NCI-H146 treated with DMSO at 0.1 percent for 48 hours (cell line): Measurements from ENCODE around the gene AMDHD1.

Source experiments
- DNase-seq: peaks from one replicate; lab custom pipeline; 2025; ENCODE audit not compliant: unreplicated experiment; lab: John Stamatoyannopoulos, UW

AMDHD1 gene, protein sequence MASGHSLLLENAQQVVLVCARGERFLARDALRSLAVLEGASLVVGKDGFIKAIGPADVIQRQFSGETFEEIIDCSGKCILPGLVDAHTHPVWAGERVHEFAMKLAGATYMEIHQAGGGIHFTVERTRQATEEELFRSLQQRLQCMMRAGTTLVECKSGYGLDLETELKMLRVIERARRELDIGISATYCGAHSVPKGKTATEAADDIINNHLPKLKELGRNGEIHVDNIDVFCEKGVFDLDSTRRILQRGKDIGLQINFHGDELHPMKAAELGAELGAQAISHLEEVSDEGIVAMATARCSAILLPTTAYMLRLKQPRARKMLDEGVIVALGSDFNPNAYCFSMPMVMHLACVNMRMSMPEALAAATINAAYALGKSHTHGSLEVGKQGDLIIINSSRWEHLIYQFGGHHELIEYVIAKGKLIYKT

DNA sequence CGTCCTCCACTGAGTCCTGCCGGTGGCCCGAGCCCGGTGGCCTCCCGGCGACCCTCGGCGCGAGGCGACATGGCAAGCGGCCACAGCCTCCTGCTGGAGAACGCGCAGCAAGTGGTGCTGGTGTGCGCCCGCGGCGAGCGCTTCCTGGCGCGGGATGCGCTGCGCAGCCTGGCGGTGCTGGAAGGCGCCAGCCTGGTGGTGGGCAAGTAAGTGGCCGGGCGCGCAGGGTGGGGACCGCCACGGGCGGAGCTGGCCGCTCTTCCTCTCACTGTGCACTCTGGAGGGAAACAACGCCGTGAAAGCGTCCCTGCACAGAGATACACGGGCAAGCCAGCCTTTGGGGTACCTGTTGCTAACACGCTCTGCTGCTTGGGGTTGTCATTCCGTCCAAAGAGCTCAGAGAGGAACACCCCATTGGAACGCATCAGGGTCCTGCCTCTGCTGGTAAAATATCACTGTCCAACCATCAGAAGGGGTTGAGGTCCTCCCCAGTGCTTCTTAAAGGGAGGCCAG lies at the start of gene AMDHD1:
Gene AMDHD1 (plus strand): TSS at position 2 of the 513 bp plus-strand sequence. CDS start 68 bp downstream, at position 70.
- peak; percentile 18 for DNase-seq

GRCh38 chr12:95896846-95897245 lies 46.3 kb upstream of the AMDHD1 start:
- DNase-seq, result no peak

- DNase-seq, result no peak
These were observed 45.0 kb upstream of the AMDHD1 start for GRCh38 chr12:95898081-95898480.

DNA sequence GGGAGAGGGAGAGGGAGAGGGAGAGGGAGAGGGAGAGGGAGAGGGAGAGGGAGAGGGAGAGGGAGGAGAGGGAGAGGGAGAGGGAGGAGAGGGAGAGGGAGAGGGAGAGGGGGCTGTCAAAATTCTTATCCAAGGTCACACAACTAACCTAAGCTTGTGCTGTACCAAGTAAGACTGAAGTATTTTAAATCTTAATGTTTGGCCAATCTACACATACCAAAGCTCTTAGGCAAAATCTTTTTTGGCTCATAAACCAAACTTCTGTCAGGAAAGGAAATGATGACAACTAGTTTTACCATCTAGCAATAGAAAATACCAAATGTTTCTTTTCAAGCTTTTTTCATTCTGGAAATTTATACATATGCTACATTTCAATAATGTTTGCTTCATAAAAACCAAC lies 34.6 kb upstream of the AMDHD1 start:
- no peak for DNase-seq

DNA sequence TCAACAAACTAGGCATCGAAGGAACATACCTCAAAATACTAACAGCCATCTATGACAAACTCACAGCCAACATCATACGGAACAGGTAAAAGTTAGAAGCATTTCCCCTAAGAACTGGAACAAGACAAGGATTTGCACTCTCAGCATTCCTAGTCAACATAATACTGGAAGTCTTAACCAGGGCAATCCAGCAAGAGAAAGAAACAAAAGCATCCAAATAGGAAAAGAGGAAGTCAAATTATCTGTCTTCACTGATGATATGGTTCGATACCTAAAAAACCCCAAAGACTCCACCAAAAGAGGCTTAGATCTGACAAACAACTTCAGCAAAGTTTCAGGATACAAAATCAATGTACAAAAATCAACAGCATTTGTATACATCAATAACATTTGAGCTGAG lies 33.3 kb upstream of the AMDHD1 start:
- DNase-seq, result no peak

DNA sequence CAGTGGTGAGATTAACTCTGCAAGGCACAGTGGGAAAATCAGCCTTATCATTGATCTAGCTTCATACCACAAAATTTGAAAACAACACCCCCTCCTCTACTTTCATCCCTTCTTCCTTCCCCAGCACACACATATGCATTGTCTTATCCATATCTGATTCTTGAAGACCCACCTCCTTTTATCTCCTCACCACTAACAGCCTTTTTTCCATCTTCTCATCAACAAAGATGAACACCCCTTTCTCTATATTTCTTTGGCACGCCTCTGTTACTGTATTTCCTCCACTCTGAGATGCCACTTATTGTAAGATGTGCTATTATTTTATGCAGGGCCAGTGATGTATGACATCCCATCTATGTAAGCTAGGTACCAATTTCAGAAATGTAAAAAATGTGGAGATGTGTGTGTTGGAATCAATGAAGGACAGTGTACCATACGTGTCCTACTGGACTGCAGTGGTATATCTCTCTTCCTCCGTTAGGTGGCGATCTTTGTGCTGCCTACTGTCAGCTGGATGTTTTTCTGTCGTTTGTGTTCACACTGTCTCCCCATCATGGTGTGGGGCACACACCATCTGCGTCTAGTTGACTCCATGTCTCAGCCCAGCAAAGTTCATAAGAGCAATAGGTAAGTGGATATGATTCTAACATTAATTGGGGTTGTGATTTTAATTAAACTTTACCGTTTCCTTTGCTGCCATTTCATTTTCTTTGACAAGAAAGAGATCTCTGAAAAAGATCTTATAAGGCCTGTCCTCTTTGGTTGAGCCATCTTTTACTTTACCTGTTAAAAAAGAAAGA lies 24.7 kb upstream of the AMDHD1 start:
- DNase-seq, result peak; percentile 15

- no peak for DNase-seq
These were observed 24.0 kb upstream of the AMDHD1 start for GRCh38 chr12:95919110-95919509.

GRCh38 chr12:95922231-95922630 lies 20.9 kb upstream of the AMDHD1 start:
- DNase-seq, result no peak

- DNase-seq, result no peak
These were observed 2.6 kb upstream of the AMDHD1 start for GRCh38 chr12:95940514-95940913.

DNA sequence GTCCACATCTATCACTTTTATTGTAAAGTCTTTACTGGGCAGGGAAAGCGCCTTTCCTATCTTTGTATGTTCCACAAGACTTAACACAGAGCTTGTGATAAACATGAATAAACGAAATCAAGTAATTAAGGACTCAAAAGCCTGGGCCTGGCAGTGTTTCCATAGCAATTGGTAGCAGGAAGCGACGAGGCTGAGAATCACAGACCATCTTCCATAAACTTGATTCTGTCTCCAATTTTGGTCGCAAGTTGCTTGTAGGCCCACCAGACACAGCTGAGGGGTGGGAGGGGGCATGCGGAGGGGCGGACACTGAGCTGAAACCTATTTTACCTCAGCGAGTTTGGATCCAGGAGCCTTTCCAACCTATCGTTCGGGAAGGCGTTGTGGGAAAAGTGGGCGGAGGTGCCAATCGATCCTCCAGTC lies 1.0 kb upstream of the AMDHD1 start:
- peak; percentile 36 for DNase-seq

DNA sequence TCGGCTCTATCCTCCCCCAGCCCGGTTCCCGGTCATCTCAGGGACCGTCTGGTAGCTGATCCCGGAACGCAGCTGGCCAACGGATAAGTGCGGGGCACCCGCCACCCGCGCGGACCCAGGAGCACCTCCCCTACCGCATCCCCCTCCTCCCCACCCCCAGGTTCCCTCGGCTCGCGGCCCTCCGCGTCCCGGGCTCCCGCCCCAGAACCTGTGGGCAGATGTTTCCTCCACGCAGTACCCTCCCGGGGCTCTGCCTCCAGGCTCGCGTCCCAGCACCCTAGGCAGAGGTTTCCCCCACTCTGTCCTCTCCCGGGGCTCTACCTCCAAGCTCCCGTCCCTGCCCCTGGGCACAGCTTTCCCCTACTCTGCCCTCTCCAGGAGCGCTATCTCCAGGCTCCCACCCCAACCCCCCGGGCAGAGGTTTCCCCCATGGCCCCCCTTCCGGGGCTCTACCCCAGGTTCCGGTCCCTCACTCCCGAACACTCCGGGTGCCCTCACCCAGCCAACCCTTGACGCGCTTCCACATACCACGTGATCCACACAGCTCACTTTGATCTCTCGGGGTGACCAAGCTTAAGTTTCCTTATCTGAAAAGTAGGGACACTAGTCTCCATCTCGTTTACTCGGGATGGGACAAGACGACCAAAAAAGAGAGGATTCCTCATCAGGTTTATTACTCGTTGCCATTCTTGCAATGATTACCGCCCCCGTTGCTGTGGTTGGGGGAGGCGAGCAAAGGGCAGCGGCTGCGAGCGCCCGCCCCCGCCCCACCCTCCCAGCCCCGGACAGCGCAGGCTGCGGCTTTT lies 404 bp upstream of the AMDHD1 start, which contains the start of gene CCDC38:
Gene CCDC38 (minus strand): TSS at position 91 of the 806 bp plus-strand sequence. CDS start 6,105 bp downstream, outside the sequence.
- DNase-seq, result peak; percentile 57

GRCh38 chr12:95944108-95944704 lies 1.1 kb downstream of the AMDHD1 start:
- no peak for DNase-seq

DNA sequence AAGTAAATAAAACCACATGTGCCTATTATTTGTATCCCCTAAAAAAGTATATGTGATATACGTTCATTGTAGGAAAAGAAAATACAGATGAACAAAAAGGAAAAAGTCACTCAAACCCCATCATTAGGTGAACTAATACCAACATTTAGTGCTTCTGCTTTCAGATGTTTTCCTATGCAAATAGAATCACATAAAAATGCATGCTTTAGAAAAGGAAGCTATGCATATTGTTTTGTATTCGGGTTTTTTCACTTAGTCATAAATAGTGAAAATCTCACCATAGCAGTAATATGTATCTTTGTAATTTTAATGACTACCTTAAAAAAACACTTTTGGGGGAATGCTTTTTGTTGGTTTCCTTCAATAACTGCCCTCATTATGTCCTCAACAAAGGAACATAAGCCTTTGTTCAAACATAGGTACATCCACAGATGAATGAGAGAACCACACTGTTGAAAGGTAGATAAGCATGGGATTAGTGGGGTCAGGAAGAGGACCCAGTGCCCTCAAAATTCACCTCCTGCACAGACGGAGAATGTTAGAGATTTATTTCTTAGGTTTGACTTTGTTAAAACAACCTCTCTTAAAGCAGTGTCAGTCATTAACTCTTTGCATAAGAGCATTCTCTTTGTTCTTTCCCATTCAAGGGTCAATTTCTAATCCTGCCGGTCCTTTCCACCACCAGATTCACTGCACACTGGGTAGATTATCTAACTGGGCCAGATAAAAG lies 6.5 kb downstream of the AMDHD1 start:
- DNase-seq, result peak; percentile 59

- DNase-seq, result peak; percentile 23
These were observed 8.4 kb downstream of the AMDHD1 start for GRCh38 chr12:95951515-95951914.

GRCh38 chr12:95953000-95953399 lies 9.9 kb downstream of the AMDHD1 start:
- DNase-seq, result no peak

DNA sequence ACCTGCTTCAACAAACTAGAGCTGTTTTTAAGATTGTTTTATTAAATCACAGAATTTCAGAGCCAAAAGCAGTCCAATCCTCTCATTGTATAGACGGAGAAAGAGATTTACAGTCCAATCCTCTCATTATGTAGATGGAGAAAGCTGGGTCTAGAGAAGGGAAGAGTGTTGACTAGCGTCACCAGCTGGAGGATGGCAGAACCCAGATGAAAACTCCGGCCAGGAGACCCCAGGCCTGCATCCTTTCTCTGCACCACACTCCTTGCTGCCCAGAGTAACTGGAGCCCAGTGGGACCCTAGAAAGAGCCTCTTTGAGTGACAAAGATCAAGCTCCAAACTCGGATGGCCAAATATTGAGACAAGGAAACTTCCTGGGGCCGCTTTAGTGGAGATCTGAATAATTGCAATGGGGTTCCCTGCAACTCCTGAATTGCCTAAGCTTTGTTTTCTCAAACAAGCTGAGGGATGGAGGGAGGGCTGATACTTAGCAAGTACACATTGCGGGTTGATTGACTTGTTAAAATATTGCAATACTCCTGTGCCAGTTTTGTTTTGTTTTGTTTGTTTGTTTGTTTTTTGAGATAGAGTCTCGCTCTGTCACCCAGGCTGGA lies 12.5 kb downstream of the AMDHD1 start:
- DNase-seq, result no peak

GRCh38 chr12:95956557-95957145 lies 13.5 kb downstream of the AMDHD1 start:
- no peak for DNase-seq

DNA sequence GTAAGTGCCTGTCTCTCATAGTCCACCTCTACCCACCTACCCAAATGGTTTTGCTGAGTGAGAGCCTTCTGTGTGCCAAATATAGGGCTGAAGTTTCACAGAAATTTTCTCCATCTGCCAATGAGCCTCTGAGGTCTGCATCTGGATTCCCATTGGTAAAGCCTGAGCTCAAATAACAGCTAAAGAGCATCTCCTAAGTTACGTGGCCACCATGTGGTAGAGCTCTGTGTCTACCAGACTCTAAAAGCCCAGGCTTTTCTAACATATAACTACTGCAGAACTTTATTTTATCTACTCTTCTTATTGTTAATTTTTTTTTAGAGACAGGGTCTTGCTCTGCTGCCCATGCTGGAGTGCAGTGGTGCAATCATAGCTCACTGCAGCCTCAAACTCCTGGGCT lies 16.0 kb downstream of the AMDHD1 start:
- peak; percentile 17 for DNase-seq

DNA sequence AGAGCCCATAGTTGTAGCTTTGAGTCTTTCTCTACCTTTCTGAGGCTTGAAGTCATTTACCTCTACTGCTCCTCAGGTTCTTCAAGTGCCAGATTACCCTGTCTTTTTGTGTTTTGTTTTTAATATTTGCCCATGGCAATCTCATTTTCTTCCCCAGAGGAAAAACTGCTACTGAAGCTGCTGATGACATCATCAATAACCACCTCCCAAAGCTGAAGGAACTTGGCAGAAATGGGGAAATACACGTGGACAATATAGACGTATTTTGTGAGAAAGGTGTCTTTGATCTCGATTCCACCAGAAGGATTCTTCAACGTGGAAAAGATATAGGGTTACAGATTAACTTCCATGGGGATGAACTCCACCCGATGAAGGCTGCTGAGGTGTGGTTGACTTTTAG lies 17.1 kb downstream of the AMDHD1 start:
- DNase-seq, result no peak
